ENCODE data around the gene GRAP2. TPM values are rescaled to one million over a fixed set of nuclear protein-coding genes. Genes with fewer than 3 reads are reported as not detected.

Gene GRAP2
- polyA plus RNA-seq, 1 donor, result 0.79 TPM

DNA sequence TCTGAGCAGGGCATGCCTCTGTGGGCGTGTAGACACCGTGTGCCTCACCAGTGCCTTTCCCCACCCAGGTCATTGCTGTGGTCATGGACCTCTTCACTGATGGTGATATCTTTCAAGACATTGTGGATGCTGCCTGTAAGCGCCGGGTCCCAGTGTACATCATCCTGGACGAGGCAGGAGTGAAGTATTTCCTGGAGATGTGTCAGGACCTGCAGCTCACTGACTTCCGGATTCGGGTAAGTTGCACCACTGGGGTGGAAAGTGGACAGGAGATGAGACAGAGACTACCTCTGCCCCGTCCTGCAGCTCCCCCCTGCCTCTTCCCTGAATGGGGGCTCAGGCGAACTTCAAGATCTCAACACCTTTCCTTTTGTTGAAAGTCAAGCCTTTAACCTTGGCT, 118.2 kb downstream of the GRAP2 start:
- no peak for DNase-seq

DNA sequence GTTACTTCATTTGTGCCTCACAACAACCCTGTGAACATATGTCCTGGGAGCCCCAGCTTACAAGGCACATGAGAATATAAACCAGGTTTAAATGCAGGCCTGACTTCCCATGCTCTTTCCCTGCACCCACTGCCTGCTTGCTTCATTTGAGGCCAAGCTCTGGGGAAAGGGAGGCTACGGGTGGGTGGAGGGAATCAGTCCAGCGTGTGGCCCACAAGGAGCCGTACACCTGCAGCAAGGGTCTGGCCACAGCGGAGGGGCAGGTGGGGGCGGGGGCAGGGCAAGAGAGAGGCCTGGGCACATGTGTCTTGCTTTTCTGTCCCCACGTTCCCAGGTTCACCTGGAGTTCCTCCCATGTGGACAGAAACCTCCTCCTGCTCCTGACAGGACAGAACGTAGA, 120.1 kb downstream of the GRAP2 start:
- DNase-seq, result no peak

DNA sequence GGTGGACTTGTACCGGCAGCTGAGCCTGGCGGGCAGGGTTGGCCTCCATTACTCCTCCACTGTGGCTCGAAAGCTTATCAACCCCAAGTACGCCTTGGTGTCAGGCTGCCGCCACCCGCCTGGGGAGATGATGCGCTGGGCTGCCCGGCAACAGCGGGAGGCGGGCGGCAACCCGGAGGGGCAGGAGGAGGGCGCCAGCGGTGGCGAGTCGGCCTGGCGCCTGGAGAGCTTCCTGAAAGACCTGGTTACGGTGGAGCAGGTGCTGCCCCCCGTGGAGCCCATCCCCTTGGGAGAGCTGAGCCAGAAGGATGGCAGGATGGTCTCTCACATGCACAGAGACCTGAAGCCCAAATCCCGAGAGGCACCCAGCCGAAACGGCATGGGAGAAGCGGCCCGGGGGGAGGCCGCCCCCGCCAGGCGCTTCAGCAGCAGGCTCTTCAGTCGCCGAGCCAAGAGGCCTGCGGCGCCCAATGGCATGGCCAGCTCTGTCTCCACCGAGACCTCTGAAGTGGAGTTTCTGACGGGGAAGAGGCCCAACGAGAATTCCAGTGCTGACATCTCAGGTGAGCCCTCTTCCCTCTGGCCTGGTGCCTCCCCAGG, 120.6 kb downstream of the GRAP2 start:
- no peak for DNase-seq

DNA sequence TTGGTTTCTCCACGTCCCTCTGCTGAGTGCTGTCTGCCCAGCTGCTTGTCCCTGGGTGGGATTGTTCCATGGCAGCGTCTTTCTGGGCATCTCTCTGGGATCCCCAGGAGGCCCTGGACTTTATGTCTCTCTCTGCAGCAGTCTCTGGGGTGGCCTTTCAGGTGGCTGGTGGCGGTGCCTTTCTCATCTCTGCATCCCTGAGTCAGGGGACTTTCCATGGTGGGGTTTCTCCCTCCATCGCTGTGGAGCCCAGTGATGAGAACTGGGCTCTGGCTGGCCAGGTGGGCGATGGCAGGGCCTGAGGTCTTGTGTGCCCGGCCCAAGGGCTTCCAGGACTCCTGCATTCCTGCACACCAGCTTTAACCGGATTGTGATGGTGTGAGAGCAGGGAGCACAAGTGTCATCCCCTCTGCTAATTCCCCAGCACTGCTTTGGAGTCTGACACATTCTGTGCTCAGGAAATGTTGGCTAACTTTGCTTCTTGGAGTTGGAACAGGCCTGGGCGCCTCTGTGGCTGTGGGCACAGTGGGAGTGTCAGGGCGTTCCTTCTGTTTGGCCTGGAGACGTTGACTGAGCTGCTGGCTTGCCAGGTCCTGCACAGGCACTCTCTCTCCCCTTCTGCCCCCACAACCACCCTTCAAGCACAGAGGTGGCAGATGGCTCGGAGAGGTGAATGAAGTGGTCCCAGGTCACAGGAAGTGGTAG, 121.8 kb downstream of the GRAP2 start:
- no peak for DNase-seq

Other genes with a start within 250 kb of the GRAP2 start
- gene ENTHD1, start 7.3 kb upstream of the GRAP2 start, polyA plus RNA-seq (ENCODE audit: insufficient read length), result not detected
- gene TMA7B, start 59.3 kb downstream of the GRAP2 start, polyA plus RNA-seq (ENCODE audit: insufficient read length), result not detected
- 0.10 TPM for gene FAM83F, start 93.9 kb downstream of the GRAP2 start, polyA plus RNA-seq (ENCODE audit: insufficient read length)

Measured in hindlimb muscle (tissue), 1 donor.